Heart left ventricle (tissue), 13 donors: Measurements from ENCODE around the gene LMTK2.

Source experiments
- POLR2A ChIP-seq, 2 donors: fragments of 450-650 bp; IDR thresholded peaks; one replicate each; pipeline ENCODE4 v1.6.1; 2017; ENCODE audit warnings: antibody characterized with exemption in 2 of 2, mild to moderate bottlenecking in 2 of 2, moderate library complexity in 2 of 2
- TF ChIP-seq, protein P1 (sequence below), 12 donors: fragments of 200-600 bp; sonication (generic) in 4 of 12; IDR thresholded peaks; one replicate each; pipeline versions ENCODE4 v1.5.0 to v1.8.0; 2018 to 2022; ENCODE audit warnings: antibody characterized with exemption in 12 of 12, mild to moderate bottlenecking in 5 of 12
- donor health status: ischemic (EF 13 %, LVEDD 7.1; RV severe dilation, severe dysfunction).
- donor health status: DM: no; HTN: yes; CAD: no.
- donor health status: DM: no; HTN: no; CAD: no.
- donor health status: ischemic (EF 25% LVEDD 6.9; RV normal size, moderate dysfunction).
- donor health status: ischemic (EF 25% LVEDD 5.7; RV mildly dilated, moderate dysfunction).
- donor health status: ischemic (EF 35%, LVEDD 5.7; RV mildly dilated, moderate dysfunction).
- donor health status: nonischemic (EF 11% LVEDD 7.7; RV severe dilation, severe dysfunction).
- donor health status: DM: yes; HTN: yes; CAD: no.
- donor health status: PGD.
- donor health status: ischemic (EF 29% LVEDD 5.4; RV normal size, mild dysfunction).
- donor health status: nonischemic (EF 23%, LVEDD 6.1; RV moderate dilation, normal function).

DNA sequence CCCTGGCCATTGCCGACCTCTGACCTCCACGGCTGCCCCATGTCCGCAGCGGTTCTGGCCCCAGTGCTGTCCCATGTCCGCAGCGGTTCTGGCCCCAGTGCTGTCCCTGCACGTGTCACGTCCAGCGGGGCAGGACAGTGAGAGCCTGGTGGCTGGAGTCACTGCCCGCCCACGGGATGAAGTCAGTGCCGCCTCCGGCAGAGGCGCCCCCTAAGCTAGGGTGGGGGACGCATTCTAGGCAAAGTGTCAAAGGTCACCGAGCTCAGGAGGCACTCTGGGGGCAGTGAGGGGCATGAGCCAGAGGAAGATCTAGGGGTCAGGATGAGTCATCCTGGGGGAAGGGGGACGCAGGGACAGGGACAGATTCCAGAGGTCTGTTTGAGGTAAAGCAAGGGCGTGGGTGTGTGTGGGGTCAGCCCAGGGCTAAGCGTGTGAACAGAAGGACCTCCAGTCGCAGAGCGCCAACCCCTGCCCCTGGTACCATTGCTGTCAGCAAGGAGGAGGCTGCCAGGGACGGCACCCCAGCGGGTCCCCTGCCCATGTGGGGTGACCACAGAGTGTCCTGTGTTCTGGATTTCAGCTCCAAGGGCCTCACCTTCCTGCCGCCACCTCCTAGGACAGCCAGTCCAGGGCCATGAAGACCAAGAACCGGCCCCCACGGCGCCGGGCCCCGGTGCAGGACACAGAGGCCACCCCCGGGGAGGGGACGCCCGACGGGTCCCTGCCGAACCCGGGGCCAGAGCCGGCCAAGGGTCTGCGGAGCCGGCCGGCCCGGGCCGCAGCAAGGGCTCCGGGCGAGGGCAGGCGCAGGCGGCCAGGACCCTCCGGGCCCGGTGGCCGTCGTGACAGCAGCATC, 105.2 kb downstream of the LMTK2 start:
- TF ChIP-seq, protein P1, sequence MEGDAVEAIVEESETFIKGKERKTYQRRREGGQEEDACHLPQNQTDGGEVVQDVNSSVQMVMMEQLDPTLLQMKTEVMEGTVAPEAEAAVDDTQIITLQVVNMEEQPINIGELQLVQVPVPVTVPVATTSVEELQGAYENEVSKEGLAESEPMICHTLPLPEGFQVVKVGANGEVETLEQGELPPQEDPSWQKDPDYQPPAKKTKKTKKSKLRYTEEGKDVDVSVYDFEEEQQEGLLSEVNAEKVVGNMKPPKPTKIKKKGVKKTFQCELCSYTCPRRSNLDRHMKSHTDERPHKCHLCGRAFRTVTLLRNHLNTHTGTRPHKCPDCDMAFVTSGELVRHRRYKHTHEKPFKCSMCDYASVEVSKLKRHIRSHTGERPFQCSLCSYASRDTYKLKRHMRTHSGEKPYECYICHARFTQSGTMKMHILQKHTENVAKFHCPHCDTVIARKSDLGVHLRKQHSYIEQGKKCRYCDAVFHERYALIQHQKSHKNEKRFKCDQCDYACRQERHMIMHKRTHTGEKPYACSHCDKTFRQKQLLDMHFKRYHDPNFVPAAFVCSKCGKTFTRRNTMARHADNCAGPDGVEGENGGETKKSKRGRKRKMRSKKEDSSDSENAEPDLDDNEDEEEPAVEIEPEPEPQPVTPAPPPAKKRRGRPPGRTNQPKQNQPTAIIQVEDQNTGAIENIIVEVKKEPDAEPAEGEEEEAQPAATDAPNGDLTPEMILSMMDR (IDR thresholded peaks at IDR 0.05), result no peak
- no peak for TF ChIP-seq POLR2A (IDR thresholded peaks at IDR 0.05)
